Muscle layer of duodenum (tissue), 2 donors: ENCODE measurements around the gene ZNF367.

Source experiments
- H3K27ac ChIP-seq: one replicate; pipeline ENCODE4 v1.7.0; 2013; ENCODE audit warnings: mild to moderate bottlenecking, low read length
- H3K27me3 ChIP-seq: one replicate; pipeline ENCODE4 v1.7.0; 2013; ENCODE audit warnings: low read depth, mild to moderate bottlenecking, control low read depth, low read length
- H3K36me3 ChIP-seq, 2 donors: one replicate each; pipeline ENCODE4 v1.7.0; 2013; ENCODE audit warnings: low read length in 2 of 2, control low read depth in 1 of 2, mild to moderate bottlenecking in 1 of 2; ENCODE audit not compliant: insufficient read depth in 2 of 2, control insufficient read depth in 1 of 2
- H3K4me1 ChIP-seq, 2 donors: one replicate each; pipeline ENCODE4 v1.7.0; 2013; ENCODE audit warnings: low read length in 2 of 2, mild to moderate bottlenecking in 2 of 2, control low read depth in 1 of 2, moderate library complexity in 1 of 2; ENCODE audit not compliant: insufficient read depth in 2 of 2, control insufficient read depth in 1 of 2
- H3K4me3 ChIP-seq, 2 donors: one replicate each; pipeline ENCODE4 v1.7.0; 2013; ENCODE audit warnings: low read length in 2 of 2, low read depth in 1 of 2, mild to moderate bottlenecking in 1 of 2
- H3K9me3 ChIP-seq, 2 donors: one replicate each; pipeline ENCODE4 v1.7.0; 2013; ENCODE audit warnings: low read length in 2 of 2, control low read depth in 1 of 2, mild to moderate bottlenecking in 1 of 2; ENCODE audit not compliant: control insufficient read depth in 1 of 2
- donor health status: healthy.

Gene ZNF367

DNA sequence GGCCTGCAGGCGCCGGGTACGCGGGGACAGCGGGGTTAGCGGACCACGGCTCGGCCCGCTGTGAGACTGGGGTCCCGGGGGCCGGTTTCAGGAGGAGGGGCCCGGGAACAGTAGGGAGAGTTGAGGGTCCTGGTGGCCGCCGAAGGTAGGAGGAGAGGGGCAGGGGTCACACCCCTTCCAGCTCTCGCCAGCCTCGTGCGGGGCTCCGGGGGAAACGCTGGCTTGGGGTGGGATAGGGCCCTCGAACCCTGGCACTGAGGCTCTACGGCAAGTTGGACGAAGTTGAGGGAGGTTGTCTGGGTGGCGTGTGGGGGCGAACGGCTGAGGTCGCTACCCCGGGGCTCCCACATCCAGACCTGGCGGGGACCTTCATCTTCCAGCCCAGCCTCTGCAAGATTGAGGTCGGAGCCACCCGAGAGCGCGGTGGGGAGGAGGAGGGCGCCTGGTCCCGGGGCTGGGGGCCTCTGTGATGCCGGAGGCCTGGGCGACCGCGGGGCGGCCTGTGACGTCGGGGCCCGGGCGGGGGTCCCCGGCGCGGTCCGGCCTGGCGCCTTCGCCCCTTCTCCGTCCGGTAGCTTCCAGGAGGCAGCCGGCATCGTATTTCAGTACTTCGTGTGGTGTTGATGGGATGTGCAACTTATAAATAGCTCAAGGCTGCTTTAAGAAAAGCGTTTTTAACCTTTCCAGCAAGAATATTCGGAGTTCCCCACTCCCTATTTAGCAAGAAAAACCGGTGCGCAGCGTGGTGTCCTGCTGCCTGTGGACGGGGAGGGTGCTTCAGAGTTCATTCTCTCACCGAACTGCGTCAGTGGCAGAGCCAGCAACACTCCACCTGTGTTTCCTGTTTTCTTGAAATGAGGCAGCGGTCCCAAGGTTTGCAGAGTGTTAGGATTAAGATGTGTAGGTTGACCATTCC, 32.7 kb upstream of the ZNF367 start:
- Histone ChIP-seq H3K4me1 (peaks cover 0 to 6% of the 10 kb centered on the region in 2 donors), H3K27ac (no peak overlapping the region), H3K36me3 (no peaks in the 10 kb centered on the region), H3K4me3 (peak overlapping the region; percentile 63 to 78), H3K27me3 (peaks cover 3% of the 10 kb centered on the region), H3K9me3 (no peaks in the 10 kb centered on the region)

DNA sequence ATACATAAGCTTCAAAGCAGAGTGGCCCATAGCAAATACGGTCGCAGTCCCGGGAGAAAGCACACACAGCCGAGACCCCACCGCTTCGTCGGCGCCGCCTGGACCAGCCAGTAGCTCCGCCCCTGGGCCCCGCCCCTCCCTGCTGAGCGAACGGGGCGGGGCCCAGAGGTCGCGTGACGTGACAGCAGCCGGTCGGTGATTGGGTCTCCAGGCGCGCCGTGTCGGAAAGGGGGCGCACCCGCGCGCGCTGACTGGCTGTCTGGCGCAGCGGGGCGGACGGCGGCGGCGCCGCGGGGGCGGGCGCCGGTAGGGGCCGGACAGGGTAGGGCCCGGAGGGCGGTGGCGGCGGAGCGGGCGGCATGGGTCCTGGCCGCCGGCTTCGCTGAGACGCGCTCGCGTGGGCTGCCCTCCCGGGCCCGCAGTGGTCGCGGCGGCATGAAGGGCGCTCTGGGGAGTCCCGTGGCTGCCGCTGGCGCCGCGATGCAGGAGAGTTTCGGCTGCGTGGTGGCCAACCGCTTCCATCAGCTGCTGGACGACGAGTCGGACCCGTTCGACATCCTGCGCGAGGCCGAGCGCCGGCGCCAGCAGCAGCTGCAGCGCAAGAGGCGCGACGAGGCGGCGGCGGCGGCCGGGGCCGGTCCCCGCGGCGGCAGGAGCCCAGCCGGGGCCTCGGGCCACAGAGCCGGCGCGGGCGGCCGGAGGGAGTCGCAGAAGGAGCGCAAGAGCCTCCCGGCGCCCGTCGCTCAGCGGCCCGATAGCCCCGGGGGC, 31.9 kb upstream of the ZNF367 start, which contains the start of gene HABP4:
TSS of gene HABP4 (plus strand) at position 325 of the 768 bp plus-strand sequence. CDS start at position 436, 111 bp downstream.
- peak within 1 kb of the TSS; percentile 3 for H3K27ac ChIP-seq
- no peaks in the 10 kb centered on the region for H3K9me3 ChIP-seq

DNA sequence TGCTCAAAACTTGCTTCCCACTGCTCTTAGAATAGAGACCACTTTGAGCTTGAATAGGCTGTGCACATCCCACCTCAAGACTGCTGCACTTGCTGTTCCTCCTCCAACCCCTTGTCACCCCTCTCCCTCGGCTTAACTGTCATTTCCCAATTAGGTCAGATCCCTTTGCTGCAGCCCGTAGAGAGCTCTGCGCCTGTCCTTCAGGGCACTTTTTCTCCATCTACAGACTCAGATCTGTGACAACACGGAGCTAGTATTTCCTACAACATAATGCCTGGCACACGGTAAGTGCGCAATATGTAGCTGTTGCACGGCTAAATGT, 31.3 kb upstream of the ZNF367 start:
- H3K9me3 ChIP-seq = no peaks in the 10 kb centered on the region
- H3K4me1 ChIP-seq = peaks cover 0 to 6% of the 10 kb centered on the region in 2 donors
- H3K27me3 ChIP-seq = peaks cover 3% of the 10 kb centered on the region
- H3K36me3 ChIP-seq = no peaks in the 10 kb centered on the region
- peak overlapping the region; percentile 78 to 81 for H3K4me3 ChIP-seq
- H3K27ac ChIP-seq = peak overlapping the region; percentile 3

More for the DNA sequence above, 31.9 kb upstream of the ZNF367 start, which contains the start of gene HABP4:
- peaks cover 3% of the 10 kb centered on the region for H3K27me3 ChIP-seq
- peaks cover 0 to 6% of the 10 kb centered on the region in 2 donors for H3K4me1 ChIP-seq
- H3K36me3 ChIP-seq = no peaks in the 10 kb centered on the region
- peak within 1 kb of the TSS; percentile 78 to 81 for H3K4me3 ChIP-seq

DNA sequence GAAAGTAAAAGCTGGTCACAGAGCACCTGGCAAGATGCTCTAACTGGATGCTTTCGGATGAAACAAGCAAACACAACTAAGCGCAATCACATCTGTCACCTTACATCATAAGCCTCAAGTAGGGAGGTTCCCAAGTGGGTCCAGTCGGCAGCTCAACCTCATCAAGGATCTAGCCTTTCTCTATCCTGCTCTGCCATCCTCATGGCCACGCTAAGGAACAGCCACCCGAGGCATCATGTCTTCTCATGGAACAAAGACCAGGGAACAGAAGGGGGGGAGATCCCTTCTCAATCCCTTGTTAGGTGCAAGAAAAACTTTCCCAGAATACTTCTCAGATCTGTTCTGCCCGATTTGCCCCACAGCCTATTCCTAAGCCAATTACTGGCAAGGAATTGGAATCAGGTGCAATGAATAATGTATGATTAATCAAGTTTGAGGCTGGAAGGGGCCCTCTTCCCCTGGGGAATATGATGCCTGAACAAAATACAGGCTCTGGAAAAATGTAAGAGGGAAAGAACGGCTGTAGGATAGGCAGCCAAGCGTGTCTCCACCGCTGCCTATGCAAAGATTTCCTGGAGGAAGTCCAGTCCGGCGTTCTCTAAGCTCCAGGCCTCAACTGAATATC, 30.5 kb upstream of the ZNF367 start:
- no peaks in the 10 kb centered on the region for H3K9me3 ChIP-seq
- no peaks in the 10 kb centered on the region for H3K36me3 ChIP-seq
- H3K27ac ChIP-seq = no peak overlapping the region
- H3K4me3 ChIP-seq = no peak overlapping the region
- H3K27me3 ChIP-seq = peaks cover 3% of the 10 kb centered on the region
- H3K4me1 ChIP-seq = peaks cover 0 to 6% of the 10 kb centered on the region in 2 donors

DNA sequence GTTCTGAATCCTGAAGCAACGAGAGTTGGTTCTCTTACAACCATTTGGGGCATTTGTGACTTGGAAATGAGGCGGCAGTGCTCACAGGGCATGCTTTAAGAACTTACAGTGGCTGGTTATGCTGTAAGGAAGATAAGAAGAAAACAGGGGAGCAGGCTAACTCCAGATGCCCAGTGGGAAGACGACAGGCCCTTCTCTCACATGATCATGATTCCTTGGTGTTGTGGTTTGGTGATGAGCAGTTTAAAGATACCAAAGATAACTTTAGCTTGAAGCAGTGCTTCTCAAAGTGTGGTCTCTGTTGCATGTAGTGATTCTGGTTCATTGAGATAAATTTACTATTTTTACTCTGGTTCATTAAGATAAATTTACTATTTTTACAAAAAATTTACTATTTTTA, 29.2 kb upstream of the ZNF367 start:
- Histone ChIP-seq H3K27ac (no peak overlapping the region), H3K27me3 (peaks cover 3% of the 10 kb centered on the region), H3K4me1 (peaks cover 0 to 6% of the 10 kb centered on the region in 2 donors)

DNA sequence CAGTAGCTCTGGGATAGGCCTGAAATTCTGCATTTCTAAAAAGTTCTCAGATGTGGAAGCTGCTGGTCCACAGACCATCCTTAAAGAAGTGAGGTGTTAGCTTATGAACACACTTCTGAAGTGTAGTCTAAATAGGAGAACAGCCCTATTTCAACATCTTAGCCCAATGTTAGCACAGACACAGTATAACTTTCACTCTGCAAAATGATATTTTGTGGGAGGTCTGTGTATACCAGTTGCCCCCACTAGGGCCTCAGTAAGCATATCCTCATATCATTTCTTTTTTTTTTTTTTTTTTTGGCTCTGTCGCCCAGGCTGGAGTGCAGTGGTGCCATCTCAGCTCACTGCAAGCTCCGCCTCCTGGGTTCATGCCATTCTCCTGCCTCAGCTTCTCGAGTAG, 24.3 kb upstream of the ZNF367 start:
- Histone ChIP-seq H3K4me3 (no peak overlapping the region), H3K27ac (no peak overlapping the region), H3K27me3 (no peaks in the 10 kb centered on the region), H3K9me3 (no peaks in the 10 kb centered on the region), H3K36me3 (no peaks in the 10 kb centered on the region), H3K4me1 (no peaks in the 10 kb centered on the region)

More for the DNA sequence above, 29.2 kb upstream of the ZNF367 start:
- H3K9me3 ChIP-seq = no peaks in the 10 kb centered on the region
- H3K36me3 ChIP-seq = no peaks in the 10 kb centered on the region
- H3K4me3 ChIP-seq = no peak overlapping the region

DNA sequence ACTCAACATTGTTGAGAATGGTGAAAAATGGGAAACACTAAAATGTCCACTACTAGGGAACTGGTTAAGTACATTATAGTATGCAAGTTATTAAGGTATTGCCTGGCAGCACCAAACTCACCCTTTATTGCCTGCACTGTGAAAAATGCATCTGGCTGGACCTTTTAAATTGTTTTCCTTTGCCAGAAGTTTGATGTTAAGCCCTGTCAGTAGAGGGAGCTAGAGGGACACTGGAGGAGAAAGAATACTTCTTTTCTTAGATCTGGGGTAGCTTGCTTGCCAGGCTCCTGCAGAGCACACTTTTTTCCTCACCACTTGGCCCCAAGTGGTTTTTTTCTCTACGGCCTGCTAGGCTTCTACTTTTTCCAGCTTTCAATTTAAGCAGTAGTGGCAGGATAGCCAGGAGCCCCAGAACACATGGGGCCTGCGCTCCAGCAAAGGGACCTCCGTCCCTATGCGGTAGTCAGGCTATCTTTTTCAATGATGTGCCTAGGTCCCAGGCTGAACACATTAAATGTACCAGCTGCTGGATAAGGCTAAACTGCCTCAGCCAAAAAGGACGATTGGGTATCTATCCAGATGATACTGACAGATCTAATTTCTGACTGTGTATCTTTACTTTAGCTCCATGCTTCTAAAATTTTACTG, 23.8 kb upstream of the ZNF367 start:
- no peak overlapping the region for H3K4me3 ChIP-seq
- no peaks in the 10 kb centered on the region for H3K27me3 ChIP-seq
- no peaks in the 10 kb centered on the region for H3K4me1 ChIP-seq
- no peaks in the 10 kb centered on the region for H3K36me3 ChIP-seq
- H3K9me3 ChIP-seq = no peaks in the 10 kb centered on the region
- H3K27ac ChIP-seq = no peak overlapping the region

DNA sequence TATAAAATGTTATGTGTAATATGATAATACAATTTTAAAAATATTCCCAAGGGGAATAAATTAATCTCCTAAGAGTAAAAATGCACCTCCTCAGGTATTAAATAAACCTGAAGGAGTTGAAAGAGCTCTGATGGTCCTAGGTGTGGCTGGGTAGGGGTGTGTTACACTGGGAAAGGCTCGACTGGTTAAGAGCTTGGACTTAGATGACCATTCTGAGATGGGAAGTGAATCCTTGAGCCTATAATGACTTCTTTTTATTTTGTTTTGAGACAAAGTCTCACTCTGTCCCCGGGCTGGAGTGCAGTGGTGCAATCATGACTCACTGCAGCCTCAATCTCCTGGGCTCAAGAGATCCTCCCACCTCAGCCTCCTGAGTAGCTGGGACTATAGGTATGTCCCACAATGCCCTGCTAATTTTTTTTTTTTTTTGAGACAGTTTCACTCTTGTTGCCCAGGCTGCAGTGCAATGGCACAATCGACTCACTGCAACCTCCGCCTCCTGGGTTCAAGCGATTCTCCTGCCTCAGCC, 22.6 kb upstream of the ZNF367 start:
- H3K4me1 ChIP-seq = no peaks in the 10 kb centered on the region
- no peaks in the 10 kb centered on the region for H3K27me3 ChIP-seq
- no peaks in the 10 kb centered on the region for H3K36me3 ChIP-seq
- no peak overlapping the region for H3K27ac ChIP-seq
- H3K9me3 ChIP-seq = no peaks in the 10 kb centered on the region
- no peak overlapping the region for H3K4me3 ChIP-seq

DNA sequence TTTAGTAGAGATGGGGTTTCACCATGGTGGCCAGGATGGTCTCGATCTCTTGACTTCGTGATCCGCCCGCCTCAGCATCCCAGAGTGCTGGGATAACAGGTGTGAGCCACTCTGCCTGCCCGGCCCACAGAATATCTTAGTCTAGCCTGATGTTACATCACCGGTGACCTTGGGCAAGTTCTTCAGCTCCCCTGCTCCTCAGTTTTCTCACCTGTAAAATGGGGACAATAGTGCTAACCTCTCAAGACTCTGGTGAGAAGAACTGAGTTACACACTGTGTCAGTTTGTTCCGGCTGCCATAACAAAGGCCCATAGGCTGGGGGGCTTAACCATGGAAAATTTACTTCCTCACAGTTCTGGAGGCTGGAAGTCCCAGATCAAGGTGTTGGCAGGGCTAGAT, 19.3 kb upstream of the ZNF367 start:
- H3K4me3 ChIP-seq = no peak overlapping the region
- H3K4me1 ChIP-seq = no peaks in the 10 kb centered on the region
- H3K27me3 ChIP-seq = no peaks in the 10 kb centered on the region
- H3K27ac ChIP-seq = no peak overlapping the region
- H3K36me3 ChIP-seq = no peaks in the 10 kb centered on the region
- H3K9me3 ChIP-seq = peaks cover 0 to 5% of the 10 kb centered on the region in 2 donors

DNA sequence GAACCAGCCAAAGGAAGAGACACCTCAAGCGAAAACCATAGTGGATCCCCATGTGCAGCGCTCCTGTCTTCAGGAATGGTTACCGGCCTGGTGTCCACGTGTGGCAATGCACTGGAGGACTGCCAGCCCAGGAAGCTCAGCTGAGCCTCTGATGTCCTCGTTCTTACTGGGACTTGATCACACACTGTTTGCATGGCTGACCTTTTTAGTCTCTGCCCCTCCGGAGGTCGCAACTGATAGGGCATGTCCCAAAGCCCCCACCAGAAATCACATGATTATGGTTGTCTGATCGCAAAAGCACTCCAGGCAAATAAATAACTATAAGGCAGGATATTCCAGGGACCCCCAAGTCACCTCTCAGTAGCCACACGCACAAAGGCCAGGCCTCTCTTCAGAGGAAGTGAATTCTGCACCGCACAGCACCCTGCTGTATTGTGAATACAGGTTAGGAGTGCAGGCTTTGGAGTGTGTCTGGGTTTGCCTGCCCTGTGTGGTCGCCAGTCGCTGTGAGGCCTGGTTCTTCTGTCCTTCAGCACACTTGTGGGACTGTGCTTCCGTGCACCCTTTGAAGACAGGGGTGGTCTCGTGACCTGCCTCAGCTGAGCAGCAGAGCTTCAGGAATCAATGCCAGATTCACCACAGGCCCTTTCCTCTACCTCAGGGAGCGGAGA, 18.4 kb upstream of the ZNF367 start:
- H3K36me3 ChIP-seq = no peaks in the 10 kb centered on the region
- peaks cover 0 to 5% of the 10 kb centered on the region in 2 donors for H3K9me3 ChIP-seq
- H3K27ac ChIP-seq = no peak overlapping the region
- H3K4me3 ChIP-seq = no peak overlapping the region
- no peaks in the 10 kb centered on the region for H3K4me1 ChIP-seq
- H3K27me3 ChIP-seq = no peaks in the 10 kb centered on the region
